GM19372 (cell line): ENCODE data around the gene GPC5.

Source experiments
- ATAC-seq: cut with Tn5 transposase; IDR thresholded peaks from one replicate; pipeline ENCODE4 v1.9.1; 2021; ENCODE audit warnings: mild to moderate bottlenecking, low read depth, moderate library complexity; ENCODE audit not compliant: unreplicated experiment

The GPC5 gene

DNA sequence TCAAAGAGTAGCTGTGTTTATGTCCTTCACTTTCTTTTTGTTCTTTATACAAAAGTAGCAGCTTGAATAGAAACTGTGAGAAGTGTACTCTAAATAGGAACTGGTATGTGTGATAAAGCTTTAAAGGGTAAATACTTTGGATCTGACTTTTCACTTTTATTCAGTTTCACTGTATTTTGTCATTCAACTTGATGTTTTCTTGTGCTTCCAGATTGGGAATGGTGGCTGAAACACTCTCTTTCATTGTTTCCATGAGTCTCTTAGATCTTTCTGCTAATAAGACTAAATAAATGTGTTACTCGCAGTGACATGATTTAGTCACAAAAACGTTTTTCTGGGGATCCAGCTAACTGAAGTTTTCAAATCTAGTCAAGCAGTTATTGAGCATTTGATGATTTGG is 133.2 kb downstream of the GPC5 start:
- no peak for ATAC-seq

- ATAC-seq: no peak
Observed at GRCh38 chr13:91533354-91533753, 134.9 kb downstream of the GPC5 start.

DNA sequence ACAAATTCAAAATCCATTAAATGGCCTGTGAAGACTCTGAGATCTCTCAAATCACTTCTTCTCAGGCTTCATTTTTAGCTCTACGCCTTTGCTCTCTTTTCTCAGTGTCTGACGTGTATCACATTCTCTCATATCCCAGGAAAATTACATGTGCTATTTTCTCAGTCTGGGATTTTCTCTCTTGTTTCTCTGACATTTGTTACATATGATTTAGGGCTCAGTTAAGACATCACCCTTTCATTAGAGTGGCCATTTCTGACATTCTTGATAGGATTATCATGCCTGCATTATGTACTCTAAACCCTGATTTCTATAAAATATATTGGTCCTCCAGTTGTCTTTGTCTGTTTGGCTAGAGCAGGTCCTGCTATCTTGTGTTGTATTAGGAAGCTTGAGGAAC is 136.6 kb downstream of the GPC5 start:
- ATAC-seq: no peak

DNA sequence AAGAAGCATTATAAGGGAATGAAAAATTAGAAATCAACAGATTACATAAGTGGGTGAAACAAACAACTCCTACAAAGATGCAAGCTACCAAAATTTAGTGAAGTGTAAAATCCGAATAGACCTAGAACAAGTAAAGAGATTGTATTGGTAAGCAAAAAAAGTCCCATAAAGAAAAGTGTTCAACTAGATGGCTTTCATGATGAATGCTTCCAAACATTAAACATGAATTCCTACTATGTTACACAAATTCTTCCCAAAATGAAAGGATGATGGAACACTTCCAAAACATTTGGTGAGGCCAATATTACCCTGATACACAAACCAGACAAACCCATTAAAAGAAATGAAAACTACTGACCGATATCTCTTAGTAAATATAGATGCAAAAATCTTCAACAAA is 139.0 kb downstream of the GPC5 start:
- no peak for ATAC-seq

DNA sequence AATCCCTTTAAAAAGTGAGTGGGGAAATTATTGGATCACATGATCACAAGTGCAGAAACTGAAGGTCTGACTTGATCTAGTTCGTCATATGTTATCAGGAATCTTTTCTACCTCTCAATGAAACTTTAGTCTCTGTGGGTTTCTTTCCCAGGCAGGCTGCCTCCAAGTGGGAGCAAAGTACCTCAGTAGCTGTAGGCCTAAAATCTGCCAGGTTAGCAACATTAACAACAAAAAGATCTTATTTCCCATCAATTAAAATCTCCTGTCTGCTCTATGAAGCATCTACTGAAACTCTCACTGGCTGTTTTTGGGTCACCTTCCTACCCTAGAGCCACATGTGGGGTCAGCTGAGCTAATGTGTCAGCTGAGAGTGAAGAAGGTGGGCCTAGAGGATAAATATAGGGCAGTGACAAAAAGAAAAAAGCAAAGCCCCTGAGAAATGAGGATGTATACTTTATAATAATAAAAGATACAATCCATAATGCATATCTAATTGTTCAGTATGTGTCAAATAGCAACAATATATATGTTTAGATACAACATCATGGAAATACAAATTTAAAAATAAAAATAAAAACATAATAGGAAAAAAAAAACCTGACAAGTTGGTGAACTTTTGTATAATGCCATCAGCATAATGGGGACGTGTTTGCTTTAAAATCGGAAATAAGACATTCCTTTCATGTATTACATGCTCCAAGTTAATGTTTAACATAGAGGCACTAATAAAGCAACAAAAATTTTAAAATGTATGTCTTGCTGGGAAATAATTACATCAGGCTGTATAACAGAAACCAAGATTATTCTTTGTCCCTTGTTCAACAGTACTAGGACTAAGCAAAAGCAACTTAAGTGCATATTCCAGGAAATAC is 141.1 kb downstream of the GPC5 start:
- no peak for ATAC-seq

DNA sequence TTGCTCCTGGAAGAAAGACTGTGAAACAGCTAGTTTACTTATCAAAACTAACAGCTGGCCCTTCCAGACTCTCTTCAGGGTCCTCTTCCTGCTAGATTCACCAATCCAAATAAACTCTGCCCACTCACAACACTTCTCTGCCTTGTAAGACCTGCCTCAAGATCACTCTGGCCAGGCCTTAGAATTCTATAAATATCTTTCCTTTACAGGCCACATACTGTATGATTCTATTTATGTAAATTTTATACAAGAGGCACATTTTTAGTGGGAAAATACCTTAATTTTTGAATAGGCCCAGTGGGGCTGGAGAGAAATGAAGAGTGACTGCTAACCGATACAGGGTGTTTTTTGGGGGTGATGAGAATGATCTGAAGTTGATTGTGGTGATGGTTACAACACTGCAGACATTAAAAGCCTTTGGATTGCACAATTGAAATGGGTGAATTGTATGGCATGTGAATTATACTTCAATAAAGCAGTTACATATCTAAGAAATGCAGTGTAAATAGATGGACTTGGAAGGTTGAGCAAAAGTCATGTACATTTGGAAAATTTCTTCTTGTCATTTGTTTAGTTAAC is 141.8 kb downstream of the GPC5 start:
- ATAC-seq: no peak

GRCh38 chr13:91544723-91545122 is 146.3 kb downstream of the GPC5 start:
- no peak for ATAC-seq

- ATAC-seq: no peak
Observed at GRCh38 chr13:91546900-91547299, 148.5 kb downstream of the GPC5 start.

DNA sequence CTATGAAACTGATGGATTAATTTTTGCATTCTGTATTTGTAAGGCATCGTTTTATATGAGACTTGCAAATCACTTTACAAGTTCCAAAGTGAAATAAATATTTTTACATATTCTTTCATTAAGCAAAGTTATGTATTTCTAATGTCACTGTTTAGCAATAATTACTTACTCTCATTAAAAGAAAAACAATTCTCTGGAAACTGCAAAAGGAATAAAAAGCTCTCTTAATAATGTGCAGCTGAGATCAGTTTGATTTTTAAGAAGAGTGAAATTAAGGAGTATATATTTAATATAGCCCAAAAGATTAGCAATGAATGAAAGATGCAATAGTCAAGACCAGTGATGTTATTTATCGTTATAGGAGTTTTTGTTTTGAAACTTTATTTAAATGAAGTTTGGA is 155.2 kb downstream of the GPC5 start:
- ATAC-seq: no peak

DNA sequence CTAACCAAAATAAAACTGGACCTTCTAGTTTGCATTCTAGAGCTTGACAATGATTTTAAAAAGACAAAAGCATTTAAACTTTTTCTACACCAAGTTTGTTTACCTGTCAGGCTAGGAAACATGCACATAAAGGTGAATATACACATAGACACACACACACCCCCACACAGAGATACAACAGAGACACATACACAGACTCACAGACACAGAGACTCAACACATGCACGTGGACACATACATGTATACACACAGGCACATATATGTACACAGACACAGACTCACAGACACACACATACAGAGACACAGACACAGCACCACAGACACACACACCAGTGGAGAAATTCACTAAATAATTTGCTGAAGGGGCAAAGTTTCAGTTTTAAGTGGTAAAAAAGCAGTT is 155.7 kb downstream of the GPC5 start:
- no peak for ATAC-seq

DNA sequence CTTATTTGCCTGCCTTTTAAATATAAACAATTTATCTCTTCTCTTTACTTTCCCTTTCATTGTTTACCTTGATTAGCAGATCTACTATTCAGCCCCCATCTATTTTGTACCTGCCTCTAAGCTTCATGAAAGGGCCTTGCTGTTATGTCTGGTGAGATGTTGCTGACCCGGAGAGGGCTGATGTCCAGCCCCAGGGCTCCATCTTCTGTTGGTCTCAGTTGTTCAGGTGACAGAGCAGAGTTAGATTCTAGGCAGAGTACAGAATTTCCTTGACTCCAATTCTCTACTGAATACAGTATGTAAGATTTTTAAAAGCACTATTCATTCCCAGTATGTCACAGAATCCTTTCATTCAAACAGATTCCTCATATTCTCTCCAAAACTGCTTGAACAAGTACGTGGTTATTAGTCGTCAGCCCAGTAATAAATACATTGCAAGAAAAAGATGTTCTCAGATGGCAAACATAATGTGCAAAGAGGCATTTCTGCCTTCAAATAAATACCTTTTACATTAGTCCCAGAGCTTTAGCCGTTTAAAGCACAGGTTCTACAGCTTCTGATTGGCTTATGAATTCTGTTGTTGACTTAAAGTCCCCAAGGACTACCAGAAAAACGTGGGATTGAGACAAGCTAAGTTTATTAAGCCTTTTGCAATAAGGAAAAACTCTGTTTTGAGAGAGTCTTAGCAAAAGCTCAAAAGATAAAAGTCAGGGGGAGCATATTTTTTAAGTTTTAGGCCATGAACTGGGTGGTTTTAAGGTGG is 159.1 kb downstream of the GPC5 start:
- ATAC-seq: no peak

GRCh38 chr13:91563799-91564198 is 165.4 kb downstream of the GPC5 start:
- ATAC-seq: no peak

- ATAC-seq: no peak
Observed at GRCh38 chr13:91564396-91564795, 166.0 kb downstream of the GPC5 start.

- ATAC-seq: no peak
Observed at GRCh38 chr13:91565296-91565695, 166.9 kb downstream of the GPC5 start.

- ATAC-seq: no peak
Observed at GRCh38 chr13:91567485-91568207, 169.2 kb downstream of the GPC5 start.

GRCh38 chr13:91571681-91572080 is 173.3 kb downstream of the GPC5 start:
- ATAC-seq: no peak

DNA sequence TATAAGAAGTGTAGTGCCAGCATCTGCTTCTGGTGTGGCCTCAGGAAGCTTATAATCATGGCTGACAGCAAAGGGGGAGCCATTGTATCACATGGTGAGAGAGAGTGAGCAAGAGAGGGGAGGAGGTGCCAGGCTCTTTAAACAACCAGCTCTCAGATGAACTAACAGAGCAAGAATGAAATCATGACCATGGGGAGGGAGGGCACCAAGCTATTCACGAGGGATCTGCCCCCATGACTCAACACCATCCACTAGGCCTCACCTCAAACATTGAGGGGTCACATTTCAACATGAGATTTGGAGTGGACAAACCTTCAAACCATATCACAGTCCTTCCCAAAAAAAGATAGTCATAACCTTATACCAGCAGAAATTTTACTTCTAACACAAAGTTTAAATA is 174.0 kb downstream of the GPC5 start:
- ATAC-seq: no peak

GRCh38 chr13:91572944-91573598 is 174.7 kb downstream of the GPC5 start:
- no peak for ATAC-seq

GRCh38 chr13:91574766-91575165 is 176.3 kb downstream of the GPC5 start:
- no peak for ATAC-seq

DNA sequence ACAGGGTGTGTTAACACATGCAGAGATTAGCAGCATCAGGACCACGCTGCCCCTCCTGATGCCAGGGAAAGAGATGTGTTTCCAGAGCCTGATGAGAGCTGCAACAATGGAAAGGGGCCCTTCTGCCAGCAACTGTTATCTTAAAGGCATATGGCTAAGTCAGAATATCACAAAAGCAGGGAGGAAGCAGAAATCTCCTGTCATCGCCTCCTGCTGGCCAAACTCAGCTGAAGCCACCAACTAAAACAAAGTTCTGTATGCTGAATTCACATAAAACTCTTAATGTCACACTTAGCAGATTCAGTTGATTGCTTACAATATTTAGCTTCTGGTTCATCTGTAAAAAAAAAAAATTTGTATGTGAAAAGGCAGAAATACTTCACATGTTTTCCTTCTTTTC is 178.2 kb downstream of the GPC5 start:
- ATAC-seq: no peak
